Measurements from ENCODE around the gene ZNF205. TPM values are rescaled to one million over a fixed set of nuclear protein-coding genes. Genes with fewer than 3 reads are reported as not detected.

Gene ZNF205
- total and polyA plus RNA-seq, 2 of the 13 experiments (the other 11 are each of a cell fraction or from before 2014, with no cell fraction given), result 5.8 to 10.2 TPM

DNA sequence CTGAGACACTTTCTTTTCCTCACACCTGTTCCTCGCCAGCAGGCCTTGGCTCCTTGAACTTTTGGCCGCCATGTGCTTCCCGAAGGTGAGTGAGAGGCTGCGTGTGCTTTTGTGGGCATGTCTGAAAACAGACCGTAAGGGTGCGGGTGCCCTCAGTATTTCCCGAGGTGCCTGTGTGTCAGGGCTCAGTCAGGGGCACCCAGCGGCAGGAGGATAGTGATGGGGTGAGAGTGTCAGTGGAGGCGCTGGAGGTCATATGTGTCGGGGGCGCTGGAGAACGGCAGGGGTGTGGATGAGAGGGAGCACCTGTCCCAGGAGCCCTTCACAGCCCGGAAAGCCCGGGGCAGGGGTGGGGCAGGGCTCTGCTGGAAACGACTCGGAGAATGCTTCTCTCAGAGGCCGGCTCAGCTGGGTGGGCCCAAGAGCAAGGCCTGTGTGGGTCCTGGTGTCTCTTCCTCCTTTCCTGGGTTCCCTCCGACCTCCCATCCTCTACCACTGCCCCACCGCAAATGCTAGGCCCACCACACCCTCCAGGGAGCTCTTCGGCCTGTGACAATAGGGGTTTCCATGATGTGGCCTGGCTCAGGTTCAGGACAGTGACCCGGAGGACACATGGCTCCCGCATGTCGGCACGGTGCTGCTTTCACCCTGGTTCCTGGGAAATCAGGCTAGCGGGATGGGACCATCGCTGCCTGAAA lies 46.5 kb upstream of the ZNF205 start (continued):
- no peak for TF ChIP-seq ZNF660 (CRISPR knock-in tag; IDR thresholded peaks at IDR 0.05; ENCODE audit: borderline replicate concordance, low read depth)
- no peak for TF ChIP-seq FOXM1 (CRISPR knock-in tag; IDR thresholded peaks at IDR 0.05)
- TF ChIP-seq, protein P1, sequence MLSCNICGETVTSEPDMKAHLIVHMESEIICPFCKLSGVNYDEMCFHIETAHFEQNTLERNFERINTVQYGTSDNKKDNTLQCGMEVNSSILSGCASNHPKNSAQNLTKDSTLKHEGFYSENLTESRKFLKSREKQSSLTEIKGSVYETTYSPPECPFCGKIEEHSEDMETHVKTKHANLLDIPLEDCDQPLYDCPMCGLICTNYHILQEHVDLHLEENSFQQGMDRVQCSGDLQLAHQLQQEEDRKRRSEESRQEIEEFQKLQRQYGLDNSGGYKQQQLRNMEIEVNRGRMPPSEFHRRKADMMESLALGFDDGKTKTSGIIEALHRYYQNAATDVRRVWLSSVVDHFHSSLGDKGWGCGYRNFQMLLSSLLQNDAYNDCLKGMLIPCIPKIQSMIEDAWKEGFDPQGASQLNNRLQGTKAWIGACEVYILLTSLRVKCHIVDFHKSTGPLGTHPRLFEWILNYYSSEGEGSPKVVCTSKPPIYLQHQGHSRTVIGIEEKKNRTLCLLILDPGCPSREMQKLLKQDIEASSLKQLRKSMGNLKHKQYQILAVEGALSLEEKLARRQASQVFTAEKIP (CRISPR knock-in tag; IDR thresholded peaks at IDR 0.05; ENCODE audit: borderline replicate concordance), result no peak
- TF ChIP-seq, protein P2, sequence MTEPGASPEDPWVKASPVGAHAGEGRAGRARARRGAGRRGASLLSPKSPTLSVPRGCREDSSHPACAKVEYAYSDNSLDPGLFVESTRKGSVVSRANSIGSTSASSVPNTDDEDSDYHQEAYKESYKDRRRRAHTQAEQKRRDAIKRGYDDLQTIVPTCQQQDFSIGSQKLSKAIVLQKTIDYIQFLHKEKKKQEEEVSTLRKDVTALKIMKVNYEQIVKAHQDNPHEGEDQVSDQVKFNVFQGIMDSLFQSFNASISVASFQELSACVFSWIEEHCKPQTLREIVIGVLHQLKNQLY (CRISPR knock-in tag; IDR thresholded peaks at IDR 0.05), result peak; percentile 19; the same call in 1 of the 2 replicates
- TF ChIP-seq SALL1 (CRISPR knock-in tag; IDR thresholded peaks at IDR 0.05), result no peak
- no peak for TF ChIP-seq PHF5A (CRISPR knock-in tag; IDR thresholded peaks at IDR 0.05; ENCODE audit: low read depth, unreplicated experiment)
- no peak for TF ChIP-seq ZNF773 (CRISPR knock-in tag; IDR thresholded peaks at IDR 0.05; ENCODE audit: borderline replicate concordance)
- TF ChIP-seq, protein P3, sequence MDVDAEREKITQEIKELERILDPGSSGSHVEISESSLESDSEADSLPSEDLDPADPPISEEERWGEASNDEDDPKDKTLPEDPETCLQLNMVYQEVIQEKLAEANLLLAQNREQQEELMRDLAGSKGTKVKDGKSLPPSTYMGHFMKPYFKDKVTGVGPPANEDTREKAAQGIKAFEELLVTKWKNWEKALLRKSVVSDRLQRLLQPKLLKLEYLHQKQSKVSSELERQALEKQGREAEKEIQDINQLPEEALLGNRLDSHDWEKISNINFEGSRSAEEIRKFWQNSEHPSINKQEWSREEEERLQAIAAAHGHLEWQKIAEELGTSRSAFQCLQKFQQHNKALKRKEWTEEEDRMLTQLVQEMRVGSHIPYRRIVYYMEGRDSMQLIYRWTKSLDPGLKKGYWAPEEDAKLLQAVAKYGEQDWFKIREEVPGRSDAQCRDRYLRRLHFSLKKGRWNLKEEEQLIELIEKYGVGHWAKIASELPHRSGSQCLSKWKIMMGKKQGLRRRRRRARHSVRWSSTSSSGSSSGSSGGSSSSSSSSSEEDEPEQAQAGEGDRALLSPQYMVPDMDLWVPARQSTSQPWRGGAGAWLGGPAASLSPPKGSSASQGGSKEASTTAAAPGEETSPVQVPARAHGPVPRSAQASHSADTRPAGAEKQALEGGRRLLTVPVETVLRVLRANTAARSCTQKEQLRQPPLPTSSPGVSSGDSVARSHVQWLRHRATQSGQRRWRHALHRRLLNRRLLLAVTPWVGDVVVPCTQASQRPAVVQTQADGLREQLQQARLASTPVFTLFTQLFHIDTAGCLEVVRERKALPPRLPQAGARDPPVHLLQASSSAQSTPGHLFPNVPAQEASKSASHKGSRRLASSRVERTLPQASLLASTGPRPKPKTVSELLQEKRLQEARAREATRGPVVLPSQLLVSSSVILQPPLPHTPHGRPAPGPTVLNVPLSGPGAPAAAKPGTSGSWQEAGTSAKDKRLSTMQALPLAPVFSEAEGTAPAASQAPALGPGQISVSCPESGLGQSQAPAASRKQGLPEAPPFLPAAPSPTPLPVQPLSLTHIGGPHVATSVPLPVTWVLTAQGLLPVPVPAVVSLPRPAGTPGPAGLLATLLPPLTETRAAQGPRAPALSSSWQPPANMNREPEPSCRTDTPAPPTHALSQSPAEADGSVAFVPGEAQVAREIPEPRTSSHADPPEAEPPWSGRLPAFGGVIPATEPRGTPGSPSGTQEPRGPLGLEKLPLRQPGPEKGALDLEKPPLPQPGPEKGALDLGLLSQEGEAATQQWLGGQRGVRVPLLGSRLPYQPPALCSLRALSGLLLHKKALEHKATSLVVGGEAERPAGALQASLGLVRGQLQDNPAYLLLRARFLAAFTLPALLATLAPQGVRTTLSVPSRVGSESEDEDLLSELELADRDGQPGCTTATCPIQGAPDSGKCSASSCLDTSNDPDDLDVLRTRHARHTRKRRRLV (CRISPR knock-in tag; IDR thresholded peaks at IDR 0.05), result 0 out of 2 replicates have a peak, but pooled peaks have one; percentile 58
- peak; percentile 79; the same call in 1 of the 2 replicates for TF ChIP-seq NFKB2 (CRISPR knock-in tag; IDR thresholded peaks at IDR 0.05; ENCODE audit: borderline replicate concordance)
- TF ChIP-seq ZNF746 (CRISPR knock-in tag; IDR thresholded peaks at IDR 0.05), result 0 out of 2 replicates have a peak, but pooled peaks have one; percentile 12
- TF ChIP-seq, protein P4, sequence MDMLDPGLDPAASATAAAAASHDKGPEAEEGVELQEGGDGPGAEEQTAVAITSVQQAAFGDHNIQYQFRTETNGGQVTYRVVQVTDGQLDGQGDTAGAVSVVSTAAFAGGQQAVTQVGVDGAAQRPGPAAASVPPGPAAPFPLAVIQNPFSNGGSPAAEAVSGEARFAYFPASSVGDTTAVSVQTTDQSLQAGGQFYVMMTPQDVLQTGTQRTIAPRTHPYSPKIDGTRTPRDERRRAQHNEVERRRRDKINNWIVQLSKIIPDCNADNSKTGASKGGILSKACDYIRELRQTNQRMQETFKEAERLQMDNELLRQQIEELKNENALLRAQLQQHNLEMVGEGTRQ (IDR thresholded peaks at IDR 0.05; ENCODE audit: low read depth, low read length), result no peak
- TF ChIP-seq, protein P4 (CRISPR knock-in tag; IDR thresholded peaks at IDR 0.05; ENCODE audit: borderline replicate concordance), result no peak

Data from HepG2 (cell line).